HCT116 (cell line): ENCODE data around the gene ASAP2. TPM values are rescaled to one million over a fixed set of nuclear protein-coding genes. Genes with fewer than 3 reads are reported as not detected.

Source experiments
- ATAC-seq: fragments of 200-7000 bp; cut with Tn5 transposase; 2 replicates; pipeline ENCODE4 v1.9.1; 2020; ENCODE audit warnings: mild to moderate bottlenecking, moderate library complexity
- BruUV-seq: library from RNA; stranded (reverse); fragments of 400-500 nt; replicated peaks from 2 replicates; lab custom pipeline; 2021; lab: Mats Ljungman, UMichigan
- CTCF ChIA-PET: fragments of 300-600 bp; sonication (Branson Sonifier 250); formaldehyde crosslinking; loops from one replicate; lab custom pipeline; 2021; ENCODE audit warnings: antibody characterized with exemption; lab: Charles Lee
- POLR2A ChIA-PET: fragments of 300-600, 350-600 bp; sonication (Branson Sonifier 250); formaldehyde crosslinking; loops from one replicate; lab custom pipeline; 2021; ENCODE audit warnings: antibody characterized with exemption; lab: Charles Lee
- RAD21 ChIA-PET, 2 experiments: fragments of 300-600 bp; sonication (Branson Sonifier 250); formaldehyde crosslinking; loops; one replicate each; lab custom pipeline; 2023; ENCODE audit warnings: low total read pairs in 2 of 2; ENCODE audit not compliant: uncharacterized antibody in 2 of 2, unreplicated experiment in 2 of 2, low non-redundant PET in 1 of 2; lab: Charles Lee
- DNase-seq: peaks from one replicate; pipeline ENCODE4 v3.0.0-alpha.2; 2010; ENCODE audit warnings: low read depth, low spot score
- H2AFZ ChIP-seq: fragments of 200-600 bp; shearing (Covaris generic), sonication (generic); 2 replicates; pipeline ENCODE4 v1.6.1; 2017; ENCODE audit warnings: low read depth, mixed run types, mixed read lengths, antibody characterized with exemption, low read length; ENCODE audit not compliant: poor library complexity, severe bottlenecking
- H3K27ac ChIP-seq: 2 replicates; pipeline ENCODE4 v1.5.1; 2012; ENCODE audit warnings: low read depth, low read length
- H3K27me3 ChIP-seq: fragments of 200-600 bp; sonication (generic); 2 replicates; pipeline ENCODE4 v1.6.1; 2016; ENCODE audit warnings: mixed run types, low read length, mixed read lengths; ENCODE audit not compliant: insufficient read depth
- H3K36me3 ChIP-seq, 2 experiments: fragments of 200-500 bp in 1 of 2; fragments of 200-600 bp in 1 of 2; sonication (Bioruptor generic) in 1 of 2; sonication (generic) in 1 of 2; 2 replicates each; pipeline versions ENCODE4 v1.5.1 to v1.6.1; 2014 to 2016; ENCODE audit warnings: low read length in 2 of 2, inconsistent platforms in 1 of 2, mixed read lengths in 1 of 2, mixed run types in 1 of 2; ENCODE audit not compliant: insufficient read depth in 2 of 2, control insufficient read depth in 1 of 2
- H3K4me1 ChIP-seq, 2 experiments: fragments of 200-600 bp in 1 of 2; sonication (generic) in 1 of 2; 2 replicates each; pipeline versions ENCODE4 v1.5.1 to v1.6.1; 2012 to 2017; ENCODE audit warnings: low read length in 2 of 2, inconsistent platforms in 1 of 2, mild to moderate bottlenecking in 1 of 2, mixed read lengths in 1 of 2, mixed run types in 1 of 2, moderate library complexity in 1 of 2; ENCODE audit not compliant: insufficient read depth in 2 of 2, control insufficient read depth in 1 of 2
- H3K4me2 ChIP-seq: fragments of 200-600 bp; sonication (generic); 2 replicates; pipeline ENCODE4 v1.6.1; 2017; ENCODE audit warnings: mixed run types, low read length, mixed read lengths
- H3K4me3 ChIP-seq, 2 experiments: fragments of 200-600 bp in 1 of 2; sonication (generic) in 1 of 2; replicated peaks in 1 of 2; 2 replicates each; pipeline ENCODE4 v1.5.1; 2011 to 2016; ENCODE audit warnings: low read length in 2 of 2, control low read depth in 1 of 2, low read depth in 1 of 2, mild to moderate bottlenecking in 1 of 2, mixed read lengths in 1 of 2, mixed run types in 1 of 2
- H3K79me2 ChIP-seq: fragments of 200-600 bp; sonication (generic); 2 replicates; pipeline ENCODE4 v1.6.1; 2017; ENCODE audit warnings: mild to moderate bottlenecking, mixed run types, low read length, moderate library complexity, mixed read lengths; ENCODE audit not compliant: insufficient read depth
- H3K9ac ChIP-seq: fragments of 200-600 bp; sonication (generic); 2 replicates; pipeline ENCODE4 v1.6.1; 2016; ENCODE audit warnings: low read length, mixed read lengths
- H3K9me2 ChIP-seq: fragments of 200-600 bp; sonication (generic), shearing (Covaris generic); 2 replicates; pipeline ENCODE4 v1.6.1; 2017; ENCODE audit warnings: mixed run types, mild to moderate bottlenecking, moderate library complexity; ENCODE audit not compliant: insufficient read depth
- H3K9me3 ChIP-seq, 2 experiments: fragments of 200-500 bp in 1 of 2; fragments of 200-600 bp in 1 of 2; sonication (Bioruptor generic) in 1 of 2; sonication (generic) in 1 of 2; 2 replicates each; pipeline ENCODE4 v1.6.1; 2014 to 2017; ENCODE audit warnings: low read length in 2 of 2, mixed read lengths in 2 of 2, inconsistent platforms in 1 of 2, low read depth in 1 of 2, mild to moderate bottlenecking in 1 of 2, mixed run types in 1 of 2, moderate library complexity in 1 of 2; ENCODE audit not compliant: control insufficient read depth in 1 of 2, insufficient read depth in 1 of 2
- H4K20me1 ChIP-seq: fragments of 200-600 bp; sonication (generic), shearing (Covaris generic); 2 replicates; pipeline ENCODE4 v1.6.1; 2017; ENCODE audit warnings: mixed run types, mild to moderate bottlenecking, moderate library complexity; ENCODE audit not compliant: insufficient read depth
- JUND ChIP-seq: IDR thresholded peaks from 2 replicates; pipeline ENCODE4 v1.6.1; 2012
- POLR2AphosphoS5 ChIP-seq: IDR thresholded peaks from 2 replicates; pipeline ENCODE4 v1.6.1; 2011; ENCODE audit warnings: mild to moderate bottlenecking, low read depth, low read length, moderate library complexity
- RAD21 ChIP-seq: IDR thresholded peaks from 2 replicates; pipeline ENCODE4 v1.6.1; 2012; ENCODE audit warnings: low read depth, mild to moderate bottlenecking
- SIN3A ChIP-seq: IDR thresholded peaks from 2 replicates; pipeline ENCODE4 v1.6.1; 2012; ENCODE audit warnings: low read depth
- TCF7L2 ChIP-seq: IDR thresholded peaks from 2 replicates; pipeline ENCODE4 v1.7.0; 2011; ENCODE audit warnings: borderline replicate concordance, inconsistent platforms; ENCODE audit not compliant: insufficient read depth, insufficient read length; ENCODE audit errors: extremely low read depth
- intact Hi-C: fragments of 100-400 bp; cut with micrococcal nuclease; formaldehyde crosslinking; loops from 2 replicates; pipeline ENCODE4 v1.10.0; 2022
- total RNA-seq: library from RNA; stranded (reverse); gene quantifications from one replicate; pipeline ENCODE4 v1.2.1, GENCODE V29; 2021; ENCODE audit not compliant: unreplicated experiment
- TF ChIP-seq, protein P1 (sequence below): IDR thresholded peaks from 2 replicates; pipeline ENCODE4 v1.6.1; 2012; ENCODE audit warnings: low read depth
- TF ChIP-seq, protein P2 (sequence below): IDR thresholded peaks from 2 replicates; pipeline ENCODE4 v1.6.1; 2012

The ASAP2 gene
- total RNA-seq, 1 experiment from 2014 or later, result 16.5 TPM

DNA sequence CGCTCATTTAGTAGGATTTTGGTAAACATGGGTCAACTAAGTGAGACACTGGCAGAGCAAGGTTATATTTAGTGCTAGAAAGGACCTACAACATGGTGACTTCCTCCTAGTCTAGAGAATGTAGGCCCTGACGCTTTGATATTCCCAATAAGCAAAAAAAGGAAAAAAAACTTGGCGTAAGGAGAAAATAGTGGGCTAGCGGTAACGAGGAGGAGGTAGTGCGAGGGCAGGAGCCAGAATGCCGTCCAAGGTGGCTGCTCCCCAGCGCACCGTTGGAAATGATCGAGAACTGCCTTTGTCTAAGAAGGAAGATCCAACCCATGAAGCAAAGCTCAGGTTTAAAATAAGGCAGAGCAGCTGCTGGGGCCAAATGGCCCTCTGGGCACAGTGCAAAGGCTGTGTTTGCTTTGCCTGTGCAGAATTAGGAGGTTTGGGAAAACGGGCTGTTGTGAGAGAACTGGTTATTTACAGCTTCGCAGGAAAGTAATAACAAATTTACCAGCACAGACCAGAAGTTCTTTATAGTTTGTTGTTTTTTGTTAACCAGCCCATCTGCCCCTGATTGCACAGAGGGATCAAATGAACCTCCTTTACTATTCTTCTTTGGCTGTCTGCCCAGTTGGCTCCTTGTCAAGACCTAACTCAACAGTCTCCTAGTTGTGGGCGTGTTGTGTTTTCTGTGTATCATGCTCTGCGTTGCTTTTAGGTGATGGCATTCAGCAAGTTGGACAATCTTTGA, 130.1 kb downstream of the ASAP2 start:
- no peak overlapping the region for H3K27ac ChIP-seq
- H2AFZ ChIP-seq, result no peak overlapping the region
- no peaks in the 10 kb centered on the region for H3K27me3 ChIP-seq
- peaks cover 17 to 19% of the 10 kb centered on the region in 2 experiments for H3K4me1 ChIP-seq
- H3K9me2 ChIP-seq, result no peaks in the 10 kb centered on the region
- TF ChIP-seq JUND (no peak), POLR2AphosphoS5 (no peak), SIN3A (no peak), RAD21 (no peak), TCF7L2 (no peak)
- TF ChIP-seq, protein P1, sequence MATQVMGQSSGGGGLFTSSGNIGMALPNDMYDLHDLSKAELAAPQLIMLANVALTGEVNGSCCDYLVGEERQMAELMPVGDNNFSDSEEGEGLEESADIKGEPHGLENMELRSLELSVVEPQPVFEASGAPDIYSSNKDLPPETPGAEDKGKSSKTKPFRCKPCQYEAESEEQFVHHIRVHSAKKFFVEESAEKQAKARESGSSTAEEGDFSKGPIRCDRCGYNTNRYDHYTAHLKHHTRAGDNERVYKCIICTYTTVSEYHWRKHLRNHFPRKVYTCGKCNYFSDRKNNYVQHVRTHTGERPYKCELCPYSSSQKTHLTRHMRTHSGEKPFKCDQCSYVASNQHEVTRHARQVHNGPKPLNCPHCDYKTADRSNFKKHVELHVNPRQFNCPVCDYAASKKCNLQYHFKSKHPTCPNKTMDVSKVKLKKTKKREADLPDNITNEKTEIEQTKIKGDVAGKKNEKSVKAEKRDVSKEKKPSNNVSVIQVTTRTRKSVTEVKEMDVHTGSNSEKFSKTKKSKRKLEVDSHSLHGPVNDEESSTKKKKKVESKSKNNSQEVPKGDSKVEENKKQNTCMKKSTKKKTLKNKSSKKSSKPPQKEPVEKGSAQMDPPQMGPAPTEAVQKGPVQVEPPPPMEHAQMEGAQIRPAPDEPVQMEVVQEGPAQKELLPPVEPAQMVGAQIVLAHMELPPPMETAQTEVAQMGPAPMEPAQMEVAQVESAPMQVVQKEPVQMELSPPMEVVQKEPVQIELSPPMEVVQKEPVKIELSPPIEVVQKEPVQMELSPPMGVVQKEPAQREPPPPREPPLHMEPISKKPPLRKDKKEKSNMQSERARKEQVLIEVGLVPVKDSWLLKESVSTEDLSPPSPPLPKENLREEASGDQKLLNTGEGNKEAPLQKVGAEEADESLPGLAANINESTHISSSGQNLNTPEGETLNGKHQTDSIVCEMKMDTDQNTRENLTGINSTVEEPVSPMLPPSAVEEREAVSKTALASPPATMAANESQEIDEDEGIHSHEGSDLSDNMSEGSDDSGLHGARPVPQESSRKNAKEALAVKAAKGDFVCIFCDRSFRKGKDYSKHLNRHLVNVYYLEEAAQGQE, result no peak
- TF ChIP-seq, protein P2, sequence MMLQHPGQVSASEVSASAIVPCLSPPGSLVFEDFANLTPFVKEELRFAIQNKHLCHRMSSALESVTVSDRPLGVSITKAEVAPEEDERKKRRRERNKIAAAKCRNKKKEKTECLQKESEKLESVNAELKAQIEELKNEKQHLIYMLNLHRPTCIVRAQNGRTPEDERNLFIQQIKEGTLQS, result no peak
- TF ChIP-seq, all 23 proteins: peak for 0
- CTCF ChIA-PET, result no interaction called here
- RAD21 ChIA-PET, result no interaction called here
- no TSS peak for BruUV-seq
- intact Hi-C loops, result loop anchor here (10.0 kb wide), 1 partner anchor 462 kb away; no protein-coding TSS in a partner anchor
- Histone ChIP-seq H3K36me3 (0 out of 4 replicates have a peak, but pooled peaks cover 2 to 3% of the 10 kb centered on the region in 2 experiments), H3K4me3 (no peak overlapping the region), H3K79me2 (no peaks in the 10 kb centered on the region), H3K4me2 (no peak overlapping the region), H4K20me1 (no peaks in the 10 kb centered on the region), H3K9me3 (no peaks in the 10 kb centered on the region), H3K9ac (no peak overlapping the region)
- DNase-seq, result no peak
- no peak for ATAC-seq
- POLR2A ChIA-PET, result no interaction called here
